BJ (cell line): ENCODE data around the gene SYNE2. TPM values are rescaled to one million over a fixed set of nuclear protein-coding genes. Genes with fewer than 3 reads are reported as not detected.

Experiments
- CTCF ChIA-PET: fragments of 350-600 bp; formaldehyde crosslinking; extraction: SDS; loops from one replicate; lab custom pipeline; 2021; ENCODE audit warnings: antibody characterized with exemption, inconsistent platforms; lab: Yijun Ruan, JAX
- POLR2A ChIA-PET: fragments of 300-600 bp; sonication (Branson Sonifier 250); formaldehyde crosslinking; extraction: SDS; loops from one replicate; lab custom pipeline; 2021; ENCODE audit warnings: antibody characterized with exemption; lab: Charles Lee
- DNase-seq: peaks from one replicate; pipeline ENCODE4 v3.0.0-alpha.2; 2011; ENCODE audit warnings: low read depth
- H3K27me3 ChIP-seq: 2 replicates; pipeline ENCODE4 v1.6.0; 2011; ENCODE audit warnings: low read length; ENCODE audit not compliant: control insufficient read depth, insufficient read depth
- H3K36me3 ChIP-seq: 2 replicates; pipeline ENCODE4 v1.5.1; 2011; ENCODE audit warnings: low read length; ENCODE audit not compliant: control insufficient read depth, insufficient read depth
- H3K4me3 ChIP-seq: 2 replicates; pipeline ENCODE4 v1.5.1; 2011; ENCODE audit warnings: low read depth, mild to moderate bottlenecking, control low read depth, low read length
- polyA plus RNA-seq: library from polyadenylated mRNA; depleted of rRNA; stranded (reverse); fragments of >200 nt; gene quantifications from 2 replicates; pipeline ENCODE4 v1.2.3, GENCODE V29; 2011
- TF ChIP-seq, protein P1 (sequence below): IDR thresholded peaks from 2 replicates; pipeline ENCODE4 v1.5.1; 2011; ENCODE audit warnings: low read depth, mild to moderate bottlenecking, control low read depth, inconsistent platforms, low read length, moderate library complexity; ENCODE audit not compliant: insufficient read depth

The SYNE2 gene
- polyA plus RNA-seq, 1 experiment = 5.2 TPM

GRCh38 chr14:64005822-64006221, 153.0 kb downstream of the SYNE2 start:
- DNase-seq = no peak
- CTCF ChIA-PET = interaction anchor here (0.6 to 1.3 kb wide), 2 partner anchors 295 to 298 kb away, joined by 3 read pairs; no protein-coding TSS in a partner anchor
- Histone ChIP-seq H3K36me3 (no peaks in the 10 kb centered on the region), H3K4me3 (no peak overlapping the region), H3K27me3 (no peaks in the 10 kb centered on the region)
- TF ChIP-seq, protein P1, sequence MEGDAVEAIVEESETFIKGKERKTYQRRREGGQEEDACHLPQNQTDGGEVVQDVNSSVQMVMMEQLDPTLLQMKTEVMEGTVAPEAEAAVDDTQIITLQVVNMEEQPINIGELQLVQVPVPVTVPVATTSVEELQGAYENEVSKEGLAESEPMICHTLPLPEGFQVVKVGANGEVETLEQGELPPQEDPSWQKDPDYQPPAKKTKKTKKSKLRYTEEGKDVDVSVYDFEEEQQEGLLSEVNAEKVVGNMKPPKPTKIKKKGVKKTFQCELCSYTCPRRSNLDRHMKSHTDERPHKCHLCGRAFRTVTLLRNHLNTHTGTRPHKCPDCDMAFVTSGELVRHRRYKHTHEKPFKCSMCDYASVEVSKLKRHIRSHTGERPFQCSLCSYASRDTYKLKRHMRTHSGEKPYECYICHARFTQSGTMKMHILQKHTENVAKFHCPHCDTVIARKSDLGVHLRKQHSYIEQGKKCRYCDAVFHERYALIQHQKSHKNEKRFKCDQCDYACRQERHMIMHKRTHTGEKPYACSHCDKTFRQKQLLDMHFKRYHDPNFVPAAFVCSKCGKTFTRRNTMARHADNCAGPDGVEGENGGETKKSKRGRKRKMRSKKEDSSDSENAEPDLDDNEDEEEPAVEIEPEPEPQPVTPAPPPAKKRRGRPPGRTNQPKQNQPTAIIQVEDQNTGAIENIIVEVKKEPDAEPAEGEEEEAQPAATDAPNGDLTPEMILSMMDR = no peak
- POLR2A ChIA-PET = no interaction called here

DNA sequence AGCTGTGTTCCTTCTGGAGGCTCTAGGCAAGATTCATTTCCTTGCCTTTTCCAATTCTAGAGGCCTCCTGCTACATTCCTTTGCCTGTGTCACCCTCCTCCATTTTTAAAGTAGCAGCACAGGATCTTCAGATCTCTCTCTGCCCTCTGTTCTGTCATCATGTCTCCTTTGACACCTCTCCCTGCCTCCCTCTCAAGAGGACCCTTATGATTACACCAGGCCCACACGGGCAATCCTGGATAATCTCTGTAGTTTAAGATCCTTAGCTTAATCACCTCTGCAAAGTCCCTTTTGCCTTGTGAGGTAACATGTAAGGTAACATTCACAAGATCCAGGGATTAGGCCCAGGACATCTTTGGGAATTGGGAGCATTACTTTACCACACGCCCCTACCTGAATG, 155.2 kb downstream of the SYNE2 start:
- CTCF ChIA-PET = no interaction called here
- TF ChIP-seq, protein P1 = no peak
- no peak for DNase-seq
- H3K36me3 ChIP-seq = no peaks in the 10 kb centered on the region
- POLR2A ChIA-PET = no interaction called here
- no peaks in the 10 kb centered on the region for H3K27me3 ChIP-seq
- H3K4me3 ChIP-seq = no peak overlapping the region

- ChIA-PET CTCF (interaction anchor here (0.7 to 3.9 kb wide), 5 partner anchors 12 to 291 kb away, joined by 3 to 54 read pairs (median 4); partner anchors contain the start of gene ESR2), POLR2A (no interaction called here)
- no peaks in the 10 kb centered on the region for H3K36me3 ChIP-seq
- H3K4me3 ChIP-seq = no peak overlapping the region
- no peak for DNase-seq
- no peaks in the 10 kb centered on the region for H3K27me3 ChIP-seq
- TF ChIP-seq, protein P1 = no peak
These were observed 159.2 kb downstream of the SYNE2 start for GRCh38 chr14:64012003-64012402.

DNA sequence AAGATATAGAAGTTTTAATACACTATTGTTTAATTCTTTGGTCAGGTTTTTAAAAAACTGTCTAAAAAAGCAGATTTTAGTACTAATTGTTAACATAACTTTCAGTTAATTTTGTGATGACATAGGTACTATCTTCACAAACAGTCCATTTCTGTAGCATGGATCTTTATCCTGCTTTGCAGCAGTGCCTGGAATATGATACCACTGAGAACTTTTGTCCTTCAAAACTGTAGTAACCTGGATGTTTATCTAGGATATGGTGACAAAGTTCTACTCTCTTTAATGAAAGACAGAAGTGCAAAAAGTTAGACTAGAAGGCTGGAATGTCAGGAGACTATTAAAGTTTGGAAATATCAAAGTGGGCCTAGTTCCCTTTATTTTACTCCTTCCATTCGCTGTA, 159.9 kb downstream of the SYNE2 start:
- ChIA-PET CTCF (interaction anchor here (0.7 to 3.9 kb wide), 2 partner anchors 102 to 291 kb away, joined by 3 to 54 read pairs; no protein-coding TSS in a partner anchor), POLR2A (no interaction called here)
- Histone ChIP-seq H3K36me3 (no peaks in the 10 kb centered on the region), H3K4me3 (no peak overlapping the region), H3K27me3 (no peaks in the 10 kb centered on the region)
- TF ChIP-seq, protein P1 = no peak
- no peak for DNase-seq

- Histone ChIP-seq H3K27me3 (no peaks in the 10 kb centered on the region), H3K4me3 (no peak overlapping the region), H3K36me3 (no peaks in the 10 kb centered on the region)
- POLR2A ChIA-PET = no interaction called here
- TF ChIP-seq, protein P1 = no peak
- CTCF ChIA-PET = interaction anchor here (1.1 to 1.5 kb wide), 2 partner anchors 278 to 279 kb away, joined by 3 to 5 read pairs; no protein-coding TSS in a partner anchor
- DNase-seq = no peak
These were observed 172.7 kb downstream of the SYNE2 start for GRCh38 chr14:64025479-64025878.
